Measurements from ENCODE around the gene SDCBP2. TPM values are rescaled to one million over a fixed set of nuclear protein-coding genes. Genes with fewer than 3 reads are reported as not detected.
A peak's percentile ranks its signal among the peaks of the same experiment; 100 is the strongest.

SDCBP2 gene
- total RNA-seq, 4 donors from 2014 or later = 29.7 to 361 (median 306) TPM

DNA sequence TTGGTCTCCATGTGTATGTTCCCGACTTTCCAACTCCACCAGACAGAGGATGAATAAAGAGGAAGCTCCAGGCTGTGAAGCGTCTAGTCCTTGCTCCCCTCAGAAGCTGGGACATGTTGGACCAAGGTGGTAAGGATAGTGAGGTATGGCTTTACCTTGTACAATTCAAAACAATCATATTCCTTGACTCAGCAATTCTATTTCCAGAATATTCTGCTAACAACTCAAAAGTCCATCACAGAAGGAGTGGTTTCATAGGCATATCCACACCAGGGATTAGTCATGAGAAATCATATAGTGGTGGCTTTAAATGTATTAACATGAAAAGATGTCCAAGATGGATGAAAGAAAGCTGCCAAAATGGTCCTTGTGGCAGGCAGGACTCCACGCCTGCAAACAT lies 44.1 kb upstream of the SDCBP2 start:
- peaks cover 0 to 41% (median 6%) of the 10 kb centered on the region in 4 donors for H3K4me1 ChIP-seq
- no peak overlapping the region for H3K4me3 ChIP-seq
- TF ChIP-seq, protein P1, sequence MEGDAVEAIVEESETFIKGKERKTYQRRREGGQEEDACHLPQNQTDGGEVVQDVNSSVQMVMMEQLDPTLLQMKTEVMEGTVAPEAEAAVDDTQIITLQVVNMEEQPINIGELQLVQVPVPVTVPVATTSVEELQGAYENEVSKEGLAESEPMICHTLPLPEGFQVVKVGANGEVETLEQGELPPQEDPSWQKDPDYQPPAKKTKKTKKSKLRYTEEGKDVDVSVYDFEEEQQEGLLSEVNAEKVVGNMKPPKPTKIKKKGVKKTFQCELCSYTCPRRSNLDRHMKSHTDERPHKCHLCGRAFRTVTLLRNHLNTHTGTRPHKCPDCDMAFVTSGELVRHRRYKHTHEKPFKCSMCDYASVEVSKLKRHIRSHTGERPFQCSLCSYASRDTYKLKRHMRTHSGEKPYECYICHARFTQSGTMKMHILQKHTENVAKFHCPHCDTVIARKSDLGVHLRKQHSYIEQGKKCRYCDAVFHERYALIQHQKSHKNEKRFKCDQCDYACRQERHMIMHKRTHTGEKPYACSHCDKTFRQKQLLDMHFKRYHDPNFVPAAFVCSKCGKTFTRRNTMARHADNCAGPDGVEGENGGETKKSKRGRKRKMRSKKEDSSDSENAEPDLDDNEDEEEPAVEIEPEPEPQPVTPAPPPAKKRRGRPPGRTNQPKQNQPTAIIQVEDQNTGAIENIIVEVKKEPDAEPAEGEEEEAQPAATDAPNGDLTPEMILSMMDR (IDR thresholded peaks at IDR 0.05) = no peak
- TF ChIP-seq POLR2A (IDR thresholded peaks at IDR 0.05) = no peak
- peaks cover 0 to 28% (median 3%) of the 10 kb centered on the region in 3 donors for H3K36me3 ChIP-seq
- no peak for DNase-seq
- no peaks in the 10 kb centered on the region for H3K27me3 ChIP-seq
- no peak overlapping the region for H3K27ac ChIP-seq
- no peaks in the 10 kb centered on the region for H3K9me3 ChIP-seq

GRCh38 chr20:1371830-1372539 lies 43.0 kb upstream of the SDCBP2 start:
- Histone ChIP-seq H3K9me3 (no peaks in the 10 kb centered on the region), H3K27me3 (no peaks in the 10 kb centered on the region), H3K4me1 (peaks cover 0 to 30% (median 0%) of the 10 kb centered on the region in 4 donors), H3K4me3 (no peak overlapping the region), H3K36me3 (peaks cover 0 to 28% (median 3%) of the 10 kb centered on the region in 3 donors), H3K27ac (no peak overlapping the region)
- TF ChIP-seq POLR2A (IDR thresholded peaks at IDR 0.05) = no peak
- TF ChIP-seq, protein P1 (IDR thresholded peaks at IDR 0.05) = no peak
- no peak for DNase-seq

DNA sequence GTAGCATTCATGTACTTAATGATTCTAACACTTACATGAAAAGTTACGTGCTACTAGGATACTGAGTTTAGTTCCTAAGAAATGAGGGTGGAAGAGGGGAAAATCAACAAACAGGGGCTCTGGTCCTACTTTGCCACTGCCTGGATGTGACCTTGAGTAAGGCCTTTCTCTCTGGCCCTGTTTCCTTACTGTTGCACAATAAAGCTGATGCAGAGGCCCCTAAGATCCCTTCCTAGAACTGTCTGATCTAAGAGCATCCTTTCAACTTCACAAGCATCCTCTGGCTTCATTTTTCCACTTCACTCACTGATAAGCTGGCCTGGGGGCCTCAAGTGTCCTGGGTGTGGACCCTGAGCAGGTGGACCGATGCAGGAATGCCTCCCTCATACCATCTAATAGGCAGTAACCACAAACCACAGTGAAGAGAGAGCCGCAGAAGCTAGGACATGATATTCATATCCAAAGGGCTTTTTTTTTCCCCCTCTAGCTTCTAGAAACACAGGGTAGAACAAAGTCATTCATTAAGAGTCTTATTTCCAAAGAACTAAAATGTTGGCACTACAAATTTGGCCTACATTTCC lies 42.4 kb upstream of the SDCBP2 start:
- TF ChIP-seq, protein P1 (IDR thresholded peaks at IDR 0.05) = no peak
- no peaks in the 10 kb centered on the region for H3K27me3 ChIP-seq
- DNase-seq = no peak
- peak overlapping the region in 1 of 4 donors; percentile 8 for H3K27ac ChIP-seq
- H3K36me3 ChIP-seq = peaks cover 0 to 28% (median 3%) of the 10 kb centered on the region in 3 donors
- H3K4me3 ChIP-seq = no peak overlapping the region
- no peaks in the 10 kb centered on the region for H3K9me3 ChIP-seq
- peaks cover 0 to 30% (median 0%) of the 10 kb centered on the region in 4 donors for H3K4me1 ChIP-seq

DNA sequence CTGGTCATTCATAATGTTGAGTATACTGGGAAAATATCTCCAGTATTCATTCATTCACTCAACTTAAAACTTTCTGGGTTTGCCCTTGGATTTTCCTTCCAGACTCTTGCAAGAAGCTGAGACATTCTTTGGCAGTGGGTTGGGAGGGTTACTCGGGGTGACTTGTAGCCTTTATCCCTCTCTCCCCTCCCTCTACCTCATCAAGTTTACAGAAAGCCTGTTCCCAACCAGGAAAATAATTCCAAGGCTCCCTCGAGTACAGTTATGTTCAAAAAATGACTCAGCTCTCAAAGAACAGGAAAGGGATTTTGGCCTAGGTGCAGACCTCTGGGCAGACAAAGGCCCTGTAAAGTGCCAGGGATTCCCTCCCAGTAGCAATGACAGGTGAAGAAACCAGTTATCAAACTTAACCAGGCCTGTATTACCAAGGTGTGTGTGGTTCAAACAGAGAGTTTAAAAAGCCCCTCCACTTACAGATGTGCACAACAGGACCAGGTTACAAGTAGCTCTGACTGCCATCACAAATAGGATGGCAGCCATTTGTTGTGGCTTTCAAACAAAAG lies 41.7 kb upstream of the SDCBP2 start:
- peaks cover 0 to 29% (median 0%) of the 10 kb centered on the region in 4 donors for H3K4me1 ChIP-seq
- DNase-seq = no peak
- TF ChIP-seq, protein P1 (IDR thresholded peaks at IDR 0.05) = no peak
- TF ChIP-seq POLR2A (IDR thresholded peaks at IDR 0.05) = no peak
- peaks cover 0 to 27% (median 3%) of the 10 kb centered on the region in 3 donors for H3K36me3 ChIP-seq
- H3K27me3 ChIP-seq = no peaks in the 10 kb centered on the region
- peak overlapping the region in 1 of 4 donors; percentile 8 for H3K27ac ChIP-seq
- H3K4me3 ChIP-seq = no peak overlapping the region
- no peaks in the 10 kb centered on the region for H3K9me3 ChIP-seq

DNA sequence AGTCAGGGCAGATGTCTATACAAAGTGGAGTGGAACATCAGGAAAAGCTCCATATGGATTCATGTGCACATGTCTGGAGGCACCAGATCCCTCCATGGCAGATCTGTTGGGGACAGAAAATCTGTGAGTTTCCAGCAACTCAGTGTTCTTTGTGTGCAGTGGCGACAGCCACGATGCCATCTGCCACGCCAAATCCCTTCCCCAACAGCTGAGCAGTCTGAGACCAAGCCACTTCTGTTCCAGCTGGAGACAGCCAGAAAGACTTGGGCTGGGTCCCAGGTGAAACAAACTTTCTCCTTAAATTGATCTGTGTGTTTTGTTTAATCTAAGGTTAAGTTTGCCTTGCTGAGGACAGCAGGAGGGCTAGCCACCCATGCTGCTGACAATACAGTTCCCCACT lies 41.0 kb upstream of the SDCBP2 start:
- Histone ChIP-seq H3K36me3 (peaks cover 0 to 20% (median 3%) of the 10 kb centered on the region in 3 donors), H3K4me3 (no peak overlapping the region), H3K9me3 (no peaks in the 10 kb centered on the region), H3K27ac (no peak overlapping the region), H3K27me3 (no peaks in the 10 kb centered on the region), H3K4me1 (peaks cover 0 to 24% (median 0%) of the 10 kb centered on the region in 4 donors)
- TF ChIP-seq, protein P1 (IDR thresholded peaks at IDR 0.05) = no peak
- TF ChIP-seq POLR2A (IDR thresholded peaks at IDR 0.05) = no peak
- no peak for DNase-seq

Data from Peyer's patch (tissue), 4 donors.